Measurements from ENCODE around the gene SOX9.

DNA sequence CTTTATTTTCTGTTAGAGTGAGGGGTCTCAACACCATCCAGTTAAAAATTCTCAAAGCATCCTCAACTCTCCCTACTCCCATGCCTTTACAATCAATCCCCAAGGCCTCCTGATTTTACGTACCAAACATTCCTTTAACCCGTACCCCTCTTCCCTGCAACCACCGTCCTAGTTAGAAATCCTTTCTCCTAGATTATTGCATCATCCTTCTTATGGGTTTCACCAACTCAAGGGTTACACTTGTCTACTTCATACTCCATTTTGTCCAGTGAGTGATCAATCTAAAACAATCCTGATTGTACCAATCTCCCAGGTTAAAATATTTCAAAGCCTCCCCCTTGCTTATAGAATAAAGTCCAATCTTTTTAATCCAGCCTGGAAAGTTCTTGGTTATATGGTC is 24.7 kb downstream of the SOX9 start:
- TF ChIP-seq, protein P1, sequence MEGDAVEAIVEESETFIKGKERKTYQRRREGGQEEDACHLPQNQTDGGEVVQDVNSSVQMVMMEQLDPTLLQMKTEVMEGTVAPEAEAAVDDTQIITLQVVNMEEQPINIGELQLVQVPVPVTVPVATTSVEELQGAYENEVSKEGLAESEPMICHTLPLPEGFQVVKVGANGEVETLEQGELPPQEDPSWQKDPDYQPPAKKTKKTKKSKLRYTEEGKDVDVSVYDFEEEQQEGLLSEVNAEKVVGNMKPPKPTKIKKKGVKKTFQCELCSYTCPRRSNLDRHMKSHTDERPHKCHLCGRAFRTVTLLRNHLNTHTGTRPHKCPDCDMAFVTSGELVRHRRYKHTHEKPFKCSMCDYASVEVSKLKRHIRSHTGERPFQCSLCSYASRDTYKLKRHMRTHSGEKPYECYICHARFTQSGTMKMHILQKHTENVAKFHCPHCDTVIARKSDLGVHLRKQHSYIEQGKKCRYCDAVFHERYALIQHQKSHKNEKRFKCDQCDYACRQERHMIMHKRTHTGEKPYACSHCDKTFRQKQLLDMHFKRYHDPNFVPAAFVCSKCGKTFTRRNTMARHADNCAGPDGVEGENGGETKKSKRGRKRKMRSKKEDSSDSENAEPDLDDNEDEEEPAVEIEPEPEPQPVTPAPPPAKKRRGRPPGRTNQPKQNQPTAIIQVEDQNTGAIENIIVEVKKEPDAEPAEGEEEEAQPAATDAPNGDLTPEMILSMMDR (IDR thresholded peaks at IDR 0.05) = no peak
- TF ChIP-seq POLR2A (IDR thresholded peaks at IDR 0.05) = no peak

All from testis (tissue), 2 donors.